NCI-H82 treated with DMSO at 0.1 percent for 48 hours (cell line): ENCODE data around the gene SEC22A.

Source experiments
- DNase-seq: peaks from one replicate; lab custom pipeline; 2025; ENCODE audit not compliant: unreplicated experiment; lab: John Stamatoyannopoulos, UW

Gene SEC22A

GRCh38 chr3:123262226-123262625 is 60.5 kb downstream of the SEC22A start:
- no peak for DNase-seq

- no peak for DNase-seq
Measured at GRCh38 chr3:123262868-123263267, 61.1 kb downstream of the SEC22A start.

DNA sequence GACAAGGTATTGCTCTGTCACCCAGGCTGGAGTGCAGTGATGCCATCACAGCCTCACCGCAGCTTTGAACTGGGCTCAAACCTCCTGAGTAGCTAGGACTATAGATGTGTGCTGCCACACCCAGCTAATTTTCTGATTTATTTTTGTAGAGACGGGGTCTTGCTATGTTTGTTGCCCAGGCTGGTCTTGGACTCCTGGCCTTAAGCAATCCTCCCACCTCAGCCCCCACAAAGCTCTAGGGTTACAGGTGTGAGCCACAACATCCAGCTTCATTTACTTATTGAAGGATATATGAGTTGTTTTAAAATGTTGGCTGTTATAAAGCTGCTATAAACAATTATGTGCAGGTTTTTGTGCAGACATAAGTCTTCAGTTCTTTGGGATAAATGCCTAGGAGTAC is 62.2 kb downstream of the SEC22A start:
- DNase-seq: no peak

GRCh38 chr3:123267821-123268220 is 66.1 kb downstream of the SEC22A start:
- no peak for DNase-seq

DNA sequence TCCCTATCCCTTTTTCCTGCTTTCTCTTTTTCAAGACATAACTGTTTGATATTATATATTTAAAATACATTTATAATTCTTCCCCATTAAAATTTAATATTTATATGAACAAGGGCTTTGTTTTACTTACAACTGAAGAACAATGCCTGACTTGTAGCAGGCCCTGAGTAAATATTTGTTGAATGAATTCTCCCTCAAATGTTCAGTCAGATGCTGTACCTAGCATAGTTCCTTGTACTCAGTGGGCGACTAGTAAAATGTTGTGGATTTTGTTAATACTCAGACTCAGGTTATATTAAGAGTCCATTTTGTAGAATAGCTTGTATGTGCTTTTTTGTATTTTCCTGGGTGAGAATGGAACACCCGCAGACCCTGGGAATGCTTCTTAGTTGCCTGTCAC is 69.1 kb downstream of the SEC22A start:
- DNase-seq: no peak

DNA sequence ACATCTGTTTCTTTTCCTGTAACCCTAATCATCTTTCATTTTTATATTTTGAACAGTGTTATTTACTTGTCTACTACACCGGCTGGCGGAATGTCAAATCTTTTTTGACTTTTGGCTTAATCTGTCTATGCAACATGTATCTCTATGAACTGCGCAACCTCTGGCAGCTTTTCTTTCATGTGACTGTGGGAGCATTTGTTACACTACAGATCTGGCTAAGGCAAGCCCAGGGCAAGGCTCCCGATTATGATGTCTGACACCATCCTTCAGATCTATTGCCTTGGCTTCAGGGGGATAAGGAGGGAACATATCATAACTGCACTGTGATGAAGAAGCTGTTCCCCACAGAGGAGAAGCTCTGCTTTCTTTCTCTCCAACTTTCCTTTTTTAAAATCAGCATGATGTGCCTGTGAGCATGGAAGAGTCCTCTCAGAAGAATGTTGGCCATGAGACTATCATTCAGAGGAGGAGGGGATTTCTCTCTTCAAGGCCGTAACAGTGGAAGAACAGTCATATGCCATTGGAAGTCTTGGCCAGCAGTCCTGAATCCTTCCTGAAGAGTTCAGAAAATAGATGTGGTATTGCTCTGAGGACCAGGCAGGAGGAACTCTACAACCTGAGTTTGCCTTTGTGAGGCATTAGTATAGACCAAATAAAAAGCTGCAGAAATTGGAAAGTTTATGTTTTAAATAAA is 69.9 kb downstream of the SEC22A start:
- DNase-seq: no peak

GRCh38 chr3:123272547-123272946 is 70.8 kb downstream of the SEC22A start:
- no peak for DNase-seq

- no peak for DNase-seq
Measured at GRCh38 chr3:123275691-123276090, 73.9 kb downstream of the SEC22A start.

GRCh38 chr3:123276346-123277006 is 74.7 kb downstream of the SEC22A start:
- DNase-seq: no peak

DNA sequence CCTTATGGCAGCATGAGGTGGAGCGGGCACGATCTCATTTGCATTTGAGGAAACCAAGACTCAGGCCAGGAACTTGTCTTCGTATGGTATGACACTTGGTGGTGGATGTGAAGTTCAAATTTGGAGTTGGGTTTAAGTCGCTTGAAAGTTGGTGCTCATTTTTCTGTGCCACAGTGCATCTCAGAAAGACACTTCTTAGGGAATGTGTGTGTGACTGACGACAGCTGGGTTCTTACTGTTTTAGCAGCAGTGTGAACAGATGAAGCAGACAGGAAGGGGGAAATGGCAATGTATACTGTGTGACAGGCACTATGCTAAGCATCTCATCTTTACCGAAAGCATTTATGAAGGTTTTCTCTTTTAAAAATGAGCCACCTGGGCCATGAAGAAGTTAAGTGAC is 75.4 kb downstream of the SEC22A start:
- DNase-seq: no peak

DNA sequence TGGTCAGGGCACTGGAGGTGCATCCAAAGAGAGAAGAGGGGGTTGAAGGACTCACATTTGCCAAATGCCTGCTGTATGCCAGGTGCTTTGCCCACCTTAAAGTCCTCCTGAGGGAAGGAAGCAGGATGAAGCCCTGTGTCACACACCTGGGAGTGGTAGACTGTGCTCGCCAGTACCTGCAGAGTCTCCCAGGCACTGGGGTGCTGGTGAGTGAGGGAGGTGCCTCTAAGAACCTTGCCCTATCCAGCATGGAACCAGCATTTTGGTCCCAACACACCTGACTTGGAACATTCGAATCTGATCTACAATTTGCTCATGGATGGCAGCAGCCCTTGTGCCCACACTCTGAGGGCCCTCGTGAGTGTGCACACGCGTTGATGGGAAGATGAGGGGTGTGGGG is 76.7 kb downstream of the SEC22A start:
- no peak for DNase-seq

DNA sequence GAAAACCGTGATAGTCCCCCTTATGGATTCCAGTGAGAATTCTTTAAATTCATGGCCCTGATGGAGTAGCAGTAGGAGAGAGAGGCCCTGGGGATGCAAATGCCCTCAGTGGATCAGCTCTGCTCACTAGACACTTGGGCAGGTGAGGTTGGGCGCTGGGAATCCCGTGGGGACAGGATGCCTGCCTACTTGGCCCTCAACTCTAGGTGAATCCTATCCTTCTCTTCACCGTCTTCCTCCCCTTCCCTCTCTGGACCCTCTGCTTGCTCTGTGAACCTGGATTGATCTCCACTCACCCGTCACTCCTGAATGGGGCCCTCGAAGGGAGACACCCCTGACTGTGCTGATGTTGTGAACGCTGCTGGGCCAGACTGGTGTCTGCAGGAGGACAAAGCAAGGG is 77.4 kb downstream of the SEC22A start:
- DNase-seq: no peak

- DNase-seq: no peak
Measured at GRCh38 chr3:123281406-123281805, 79.7 kb downstream of the SEC22A start.

- no peak for DNase-seq
Measured at GRCh38 chr3:123281929-123282328, 80.2 kb downstream of the SEC22A start.

DNA sequence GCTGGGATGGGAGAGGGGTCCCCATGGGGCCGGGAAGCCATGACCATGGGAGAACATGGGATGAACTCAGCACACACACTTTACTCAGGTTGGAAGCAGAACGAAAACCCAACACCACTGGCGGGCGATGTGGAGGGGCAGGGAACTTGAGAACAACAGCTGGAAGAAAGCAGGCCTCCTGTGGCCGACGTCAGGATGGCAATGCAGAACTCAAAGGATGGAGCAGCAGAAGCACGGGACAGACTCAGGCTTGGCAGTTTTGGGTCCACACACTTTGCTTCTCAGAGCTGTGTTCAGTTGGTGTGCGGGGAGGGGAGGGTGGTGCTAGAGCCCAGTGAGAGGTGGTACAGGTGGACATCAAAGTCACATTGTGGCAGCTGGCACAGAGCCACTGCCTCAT is 80.7 kb downstream of the SEC22A start:
- no peak for DNase-seq

DNA sequence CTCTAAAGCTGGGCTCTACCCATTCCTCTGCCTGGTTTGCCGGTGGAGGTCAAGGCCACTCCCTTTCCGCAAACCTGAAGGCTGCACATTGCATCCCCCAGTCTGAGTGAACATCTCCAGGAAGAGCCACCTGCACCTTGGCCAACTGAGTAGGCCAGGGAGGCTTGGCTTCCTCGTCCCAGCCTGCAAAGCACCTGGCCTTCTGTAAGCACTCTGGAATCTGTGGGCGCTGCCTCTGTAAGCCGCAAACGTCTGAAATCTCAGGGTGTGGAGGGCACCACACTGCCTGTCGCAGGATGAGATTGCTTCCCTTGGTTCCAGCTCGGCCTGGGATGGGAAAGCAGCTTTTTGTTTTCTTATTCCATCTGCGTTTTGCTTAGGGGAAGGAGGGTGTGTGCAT is 81.3 kb downstream of the SEC22A start:
- no peak for DNase-seq

GRCh38 chr3:123283657-123284398 is 82.1 kb downstream of the SEC22A start:
- DNase-seq: no peak

DNA sequence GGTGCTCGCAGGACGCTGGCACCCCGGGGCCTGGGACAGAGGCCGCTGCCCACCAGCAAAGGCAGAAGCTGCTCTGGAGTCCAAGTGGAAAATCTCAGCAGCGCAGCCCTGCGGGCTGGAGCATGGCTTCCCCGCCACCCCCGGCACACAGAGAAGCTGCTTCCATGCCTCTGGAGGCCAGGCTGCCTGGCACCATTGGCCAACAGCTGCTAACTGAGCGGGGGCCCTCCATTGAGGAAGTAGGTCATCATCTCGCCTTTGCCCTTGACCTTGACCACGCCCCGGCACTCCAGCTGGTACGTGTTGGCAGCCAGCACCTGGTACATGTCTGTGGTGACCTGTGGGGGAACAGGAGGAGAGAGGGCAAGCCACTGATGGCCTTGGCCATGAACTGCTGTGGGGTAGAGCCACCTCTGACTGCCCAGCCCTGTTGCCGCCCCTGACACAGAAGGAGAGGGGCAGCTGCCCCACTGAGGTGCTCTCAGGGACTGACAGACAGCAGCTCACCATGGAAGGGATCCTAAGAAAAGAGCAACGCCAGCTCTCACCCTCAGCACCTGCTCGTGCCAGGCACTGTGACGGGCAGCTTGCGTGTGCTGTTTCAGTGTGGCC is 82.8 kb downstream of the SEC22A start:
- DNase-seq: no peak

DNA sequence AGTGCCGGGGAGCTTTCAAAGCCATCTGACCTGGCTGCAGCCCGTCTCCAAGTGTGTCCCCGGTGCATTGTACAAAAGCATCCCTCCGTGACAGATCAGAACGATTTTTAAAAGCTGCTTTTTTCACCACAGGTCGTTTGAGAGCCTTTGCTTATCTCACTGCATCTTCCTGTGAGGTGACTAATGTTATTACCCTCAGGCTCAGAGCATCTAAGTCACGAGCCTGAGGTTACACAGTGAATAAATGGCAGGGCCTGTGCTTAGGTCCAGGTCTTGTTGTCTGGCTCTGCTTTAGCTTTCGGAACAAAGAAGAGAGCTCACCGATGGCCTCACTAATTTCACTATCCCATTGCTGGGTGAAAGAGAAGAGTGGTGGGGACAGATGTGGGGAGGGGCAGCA is 83.3 kb downstream of the SEC22A start:
- no peak for DNase-seq

GRCh38 chr3:123285479-123285878 is 83.7 kb downstream of the SEC22A start:
- no peak for DNase-seq

GRCh38 chr3:123285931-123286307 is 84.2 kb downstream of the SEC22A start:
- no peak for DNase-seq
